ENCODE measurements around the gene RAPGEFL1. TPM values are rescaled to one million over a fixed set of nuclear protein-coding genes. Genes with fewer than 3 reads are reported as not detected.
"Not testable (repeated sequence)": the region's sequence is repeated elsewhere in the genome, so short reads cannot be mapped to it uniquely, and the experiment has no call there.

RAPGEFL1 gene
- total and polyA plus RNA-seq, 12 donors: 0.24 to 18.5 (median 4.0) TPM

- peak in 6 of 7 donors; percentile 43 to 67 (median 52) for DNase-seq
- intact Hi-C loops (cut with DNase I): no loop called here
Measured at GRCh38 chr17:40219594-40220338, 42.5 kb downstream of the RAPGEFL1 start.

GRCh38 chr17:40224718-40225550 lies 47.7 kb downstream of the RAPGEFL1 start:
- peaks cover 9 to 31% of the 10 kb centered on the region in 2 donors for H3K4me1 ChIP-seq (replicated peaks in 1 of 2)
- peaks cover 0 to 5% of the 10 kb centered on the region in 2 donors for H3K36me3 ChIP-seq (replicated peaks in 1 of 2)
- TF ChIP-seq CTCF (IDR thresholded peaks at IDR 0.05) (no peak), POLR2A (IDR thresholded peaks at IDR 0.05) (no peak)
- H3K27ac ChIP-seq: peak overlapping the region; percentile 13 to 70 (median 46)
- WGBS, 4 donors: 44 to 53% (median 47%) methylated on average over 5 of the region's 5 CpGs
- DNase-seq: peak in 6 of 7 donors; percentile 52 to 73 (median 62)
- no peaks in the 10 kb centered on the region for H3K27me3 ChIP-seq
- no peak overlapping the region for H3K4me3 ChIP-seq
- H3K9me3 ChIP-seq (replicated peaks in 1 of 3): no peaks in the 10 kb centered on the region
- intact Hi-C loops (cut with DNase I): no loop called here

More at GRCh38 chr17:40219594-40220338, 42.5 kb downstream of the RAPGEFL1 start:
- Histone ChIP-seq H3K36me3 (replicated peaks in 1 of 2) (no peaks in the 10 kb centered on the region), H3K4me3 (peak overlapping the region in 3 of 4 donors; percentile 38 to 70 (median 66)), H3K27me3 (no peaks in the 10 kb centered on the region), H3K9me3 (replicated peaks in 1 of 3) (no peaks in the 10 kb centered on the region), H3K4me1 (replicated peaks in 1 of 2) (peaks cover 8 to 27% of the 10 kb centered on the region in 2 donors), H3K27ac (peak overlapping the region in 4 of 5 donors; percentile 83 to 95 (median 90))
- 2% methylated on average over 23 to 24 of the region's 24 CpGs for WGBS, 4 donors
- TF ChIP-seq POLR2A (IDR thresholded peaks at IDR 0.05) (no peak), CTCF (IDR thresholded peaks at IDR 0.05) (no peak)

- DNase-seq: peak in 2 of 7 donors; percentile 8 to 45
- H3K4me3 ChIP-seq; H3K9me3 ChIP-seq (replicated peaks in 1 of 3); H3K27ac ChIP-seq; intact Hi-C loops (cut with DNase I); H3K27me3 ChIP-seq: not testable (repeated sequence)
- 95 to 98% (median 97%) methylated on average over 14 of the region's 14 CpGs for WGBS, 4 donors
- Histone ChIP-seq H3K36me3 (replicated peaks in 1 of 2) (peaks cover 0 to 20% of the 10 kb centered on the region in 2 donors), H3K4me1 (replicated peaks in 1 of 2) (peaks cover 6 to 23% of the 10 kb centered on the region in 2 donors)
Measured at GRCh38 chr17:40229146-40229545, 51.9 kb downstream of the RAPGEFL1 start.

GRCh38 chr17:40230670-40231069 lies 53.4 kb downstream of the RAPGEFL1 start:
- no peak for TF ChIP-seq CTCF (IDR thresholded peaks at IDR 0.05)
- WGBS, 4 donors: 82 to 96% (median 85%) methylated on average over 3 of the region's 3 CpGs
- H3K27ac ChIP-seq: no peak overlapping the region
- H3K36me3 ChIP-seq (replicated peaks in 1 of 2): peaks cover 0 to 24% of the 10 kb centered on the region in 2 donors
- H3K27me3 ChIP-seq: no peaks in the 10 kb centered on the region
- no peaks in the 10 kb centered on the region for H3K9me3 ChIP-seq (replicated peaks in 1 of 3)
- peaks cover 0 to 8% of the 10 kb centered on the region in 2 donors for H3K4me1 ChIP-seq (replicated peaks in 1 of 2)
- no peak overlapping the region for H3K4me3 ChIP-seq
- DNase-seq: no peak
- intact Hi-C loops (cut with DNase I): no loop called here

GRCh38 chr17:40231928-40232327 lies 54.7 kb downstream of the RAPGEFL1 start:
- H3K27ac ChIP-seq; H3K4me3 ChIP-seq; H3K27me3 ChIP-seq; intact Hi-C loops (cut with DNase I); H3K9me3 ChIP-seq (replicated peaks in 1 of 3); H3K4me1 ChIP-seq (replicated peaks in 1 of 2): not testable (repeated sequence)
- peaks cover 0 to 19% of the 10 kb centered on the region in 2 donors for H3K36me3 ChIP-seq (replicated peaks in 1 of 2)
- peak in 2 of 7 donors; percentile 2 to 38 for DNase-seq
- WGBS, 4 donors: 87 to 98% (median 94%) methylated on average over 4 of the region's 4 CpGs

Data from adrenal gland (tissue), 12 donors.